ENCODE data around the gene NCK1. TPM values are rescaled to one million over a fixed set of nuclear protein-coding genes. Genes with fewer than 3 reads are reported as not detected.

Gene NCK1
- total and polyA plus RNA-seq, 2 experiments from 2014 or later: 28.4 to 28.7 TPM

DNA sequence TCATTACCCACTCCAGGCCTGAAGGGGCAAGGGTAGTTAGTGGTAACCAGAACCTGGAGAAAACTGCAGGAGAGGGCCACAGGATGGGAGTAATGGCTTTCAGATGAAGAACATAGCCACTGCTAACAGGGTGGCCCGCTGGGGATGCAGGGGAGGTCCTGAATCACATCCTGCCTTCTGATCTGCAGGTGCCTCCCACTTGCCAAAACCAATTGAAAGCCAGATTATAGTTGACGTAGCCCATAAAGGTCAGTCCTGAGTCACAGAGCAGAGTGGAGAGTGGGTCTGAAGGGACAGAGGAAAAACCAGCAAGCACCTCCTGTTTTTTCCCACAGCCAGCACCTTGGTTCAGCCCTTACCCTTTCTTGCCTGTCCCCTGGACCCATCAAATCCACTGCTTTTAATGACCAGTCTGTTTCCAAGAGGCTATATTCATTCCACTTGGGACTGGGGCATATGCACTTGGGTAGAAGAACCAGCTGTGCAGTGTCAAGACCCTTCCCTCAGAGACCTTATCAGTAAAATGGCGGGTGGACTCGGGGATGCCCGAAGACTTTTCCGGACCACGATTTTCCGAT, 43.7 kb upstream of the NCK1 start:
- Histone ChIP-seq H3K4me3 (peak overlapping the region; percentile 90), H3K27ac (ENCODE audit: low read depth) (no peak overlapping the region), H4K20me1 (replicated peaks; ENCODE audit: insufficient read depth) (peaks cover 16% of the 10 kb centered on the region; the same call in 1 of the 2 replicates), H3K4me2 (peak overlapping the region; percentile 86), H3K79me2 (replicated peaks; ENCODE audit: insufficient read depth) (peaks cover 23% of the 10 kb centered on the region), H3K27me3 (ENCODE audit: insufficient read depth) (peaks cover 26% of the 10 kb centered on the region), H2AFZ (peak overlapping the region; percentile 99), H3K9me2 (ENCODE audit: insufficient read depth) (no peaks in the 10 kb centered on the region), H3K4me1 (ENCODE audit: insufficient read depth) (peaks cover 7% of the 10 kb centered on the region), H3F3A (replicated peaks; ENCODE audit: low read depth) (0 out of 2 replicates have a peak, but pooled peaks cover 4% of the 10 kb centered on the region), H3K36me3 (ENCODE audit: insufficient read depth) (no peaks in the 10 kb centered on the region)
- ATAC-seq (peak; percentile 30), DNase-seq (ENCODE audit: low spot score) (peak; percentile 66)
- Mint-ChIP-seq H3K27ac (no peak overlapping the region), H3K4me3 (peak overlapping the region; percentile 89), H3K36me3 (ENCODE audit: low read depth) (peaks cover 10% of the 10 kb centered on the region), H3K9me3 (peaks cover 10% of the 10 kb centered on the region), H3K4me1 (peaks cover 18% of the 10 kb centered on the region), H3K27me3 (ENCODE audit: insufficient read depth, low read depth, poor library complexity) (peaks cover 29% of the 10 kb centered on the region)
- TF ChIP-seq, protein P1, sequence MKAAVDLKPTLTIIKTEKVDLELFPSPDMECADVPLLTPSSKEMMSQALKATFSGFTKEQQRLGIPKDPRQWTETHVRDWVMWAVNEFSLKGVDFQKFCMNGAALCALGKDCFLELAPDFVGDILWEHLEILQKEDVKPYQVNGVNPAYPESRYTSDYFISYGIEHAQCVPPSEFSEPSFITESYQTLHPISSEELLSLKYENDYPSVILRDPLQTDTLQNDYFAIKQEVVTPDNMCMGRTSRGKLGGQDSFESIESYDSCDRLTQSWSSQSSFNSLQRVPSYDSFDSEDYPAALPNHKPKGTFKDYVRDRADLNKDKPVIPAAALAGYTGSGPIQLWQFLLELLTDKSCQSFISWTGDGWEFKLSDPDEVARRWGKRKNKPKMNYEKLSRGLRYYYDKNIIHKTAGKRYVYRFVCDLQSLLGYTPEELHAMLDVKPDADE (IDR thresholded peaks at IDR 0.05): no peak
- TF ChIP-seq, protein P2, sequence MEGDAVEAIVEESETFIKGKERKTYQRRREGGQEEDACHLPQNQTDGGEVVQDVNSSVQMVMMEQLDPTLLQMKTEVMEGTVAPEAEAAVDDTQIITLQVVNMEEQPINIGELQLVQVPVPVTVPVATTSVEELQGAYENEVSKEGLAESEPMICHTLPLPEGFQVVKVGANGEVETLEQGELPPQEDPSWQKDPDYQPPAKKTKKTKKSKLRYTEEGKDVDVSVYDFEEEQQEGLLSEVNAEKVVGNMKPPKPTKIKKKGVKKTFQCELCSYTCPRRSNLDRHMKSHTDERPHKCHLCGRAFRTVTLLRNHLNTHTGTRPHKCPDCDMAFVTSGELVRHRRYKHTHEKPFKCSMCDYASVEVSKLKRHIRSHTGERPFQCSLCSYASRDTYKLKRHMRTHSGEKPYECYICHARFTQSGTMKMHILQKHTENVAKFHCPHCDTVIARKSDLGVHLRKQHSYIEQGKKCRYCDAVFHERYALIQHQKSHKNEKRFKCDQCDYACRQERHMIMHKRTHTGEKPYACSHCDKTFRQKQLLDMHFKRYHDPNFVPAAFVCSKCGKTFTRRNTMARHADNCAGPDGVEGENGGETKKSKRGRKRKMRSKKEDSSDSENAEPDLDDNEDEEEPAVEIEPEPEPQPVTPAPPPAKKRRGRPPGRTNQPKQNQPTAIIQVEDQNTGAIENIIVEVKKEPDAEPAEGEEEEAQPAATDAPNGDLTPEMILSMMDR (conservative IDR thresholded peaks at IDR 0.05; ENCODE audit: low read depth in 2 of 2): peak; percentile 20 to 49; a peak in 2 of 4 replicates
- no peak for TF ChIP-seq EZH2phosphoT487 (IDR thresholded peaks at IDR 0.05; ENCODE audit: unreplicated experiment)

DNA sequence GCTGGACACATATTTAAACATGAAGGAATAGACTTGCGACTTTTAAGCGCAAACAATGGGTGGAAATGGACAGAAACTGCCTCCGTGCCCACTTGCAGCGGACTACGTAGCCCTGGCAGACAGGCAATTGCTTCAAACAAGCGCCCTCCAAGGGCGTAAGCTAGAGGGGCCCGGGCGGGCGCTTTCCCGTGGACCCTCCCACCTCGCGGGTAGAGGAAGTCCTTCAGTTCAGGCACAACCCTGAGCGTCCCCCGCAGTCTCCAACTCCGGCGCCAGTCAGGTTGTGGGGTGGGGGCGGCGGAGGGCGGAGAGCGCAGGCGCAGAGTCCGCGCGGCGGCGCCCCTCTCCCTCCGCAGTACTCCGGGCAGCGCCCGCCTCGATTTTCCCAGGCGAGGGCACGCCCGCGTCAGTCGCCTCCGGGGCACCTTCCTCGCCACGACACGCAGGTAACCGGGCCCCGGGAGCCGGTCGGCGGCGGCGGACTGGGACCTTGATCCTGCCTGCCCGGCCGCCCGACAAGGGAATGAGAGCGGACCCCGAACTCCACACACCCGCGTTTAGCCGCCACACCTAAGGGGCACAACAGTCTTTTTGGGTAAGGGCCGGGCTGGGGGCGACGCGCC, 43.1 kb upstream of the NCK1 start, which contains the start of gene SLC35G2:
SLC35G2 (plus strand) TSS at position 358 of the 623 bp plus-strand sequence. CDS start 35,335 bp downstream, outside the sequence.
- peak; percentile 86 for DNase-seq (ENCODE audit: low spot score)
- peaks cover 29% of the 10 kb centered on the region for H3K79me2 ChIP-seq (replicated peaks; ENCODE audit: insufficient read depth)
- Mint-ChIP-seq H3K4me3 (peak within 1 kb of the TSS; percentile 89), H3K27ac (no peak within 1 kb of the TSS; the same call in 1 of the 2 replicates), H3K9me3 (peaks cover 14% of the 10 kb centered on the region), H3K36me3 (ENCODE audit: low read depth) (peaks cover 13% of the 10 kb centered on the region), H3K27me3 (ENCODE audit: insufficient read depth, low read depth, poor library complexity) (peaks cover 29% of the 10 kb centered on the region), H3K4me1 (peaks cover 18% of the 10 kb centered on the region)
- H2AFZ ChIP-seq: peak within 1 kb of the TSS; percentile 99
- H3K9me2 ChIP-seq (ENCODE audit: insufficient read depth): no peaks in the 10 kb centered on the region
- peak within 1 kb of the TSS; percentile 90 for H3K4me3 ChIP-seq
- no peak within 1 kb of the TSS for H3K27ac ChIP-seq (ENCODE audit: low read depth)
- peaks cover 16% of the 10 kb centered on the region; the same call in 1 of the 2 replicates for H4K20me1 ChIP-seq (replicated peaks; ENCODE audit: insufficient read depth)
- H3K27me3 ChIP-seq (ENCODE audit: insufficient read depth): peaks cover 26% of the 10 kb centered on the region
- peaks cover 7% of the 10 kb centered on the region for H3K4me1 ChIP-seq (ENCODE audit: insufficient read depth)
- peak; percentile 85 for ATAC-seq
- 0 out of 2 replicates have a peak, but pooled peaks cover 4% of the 10 kb centered on the region for H3F3A ChIP-seq (replicated peaks; ENCODE audit: low read depth)
- no peaks in the 10 kb centered on the region for H3K36me3 ChIP-seq (ENCODE audit: insufficient read depth)
- peak within 1 kb of the TSS; percentile 86 for H3K4me2 ChIP-seq
- TF ChIP-seq, protein P3, sequence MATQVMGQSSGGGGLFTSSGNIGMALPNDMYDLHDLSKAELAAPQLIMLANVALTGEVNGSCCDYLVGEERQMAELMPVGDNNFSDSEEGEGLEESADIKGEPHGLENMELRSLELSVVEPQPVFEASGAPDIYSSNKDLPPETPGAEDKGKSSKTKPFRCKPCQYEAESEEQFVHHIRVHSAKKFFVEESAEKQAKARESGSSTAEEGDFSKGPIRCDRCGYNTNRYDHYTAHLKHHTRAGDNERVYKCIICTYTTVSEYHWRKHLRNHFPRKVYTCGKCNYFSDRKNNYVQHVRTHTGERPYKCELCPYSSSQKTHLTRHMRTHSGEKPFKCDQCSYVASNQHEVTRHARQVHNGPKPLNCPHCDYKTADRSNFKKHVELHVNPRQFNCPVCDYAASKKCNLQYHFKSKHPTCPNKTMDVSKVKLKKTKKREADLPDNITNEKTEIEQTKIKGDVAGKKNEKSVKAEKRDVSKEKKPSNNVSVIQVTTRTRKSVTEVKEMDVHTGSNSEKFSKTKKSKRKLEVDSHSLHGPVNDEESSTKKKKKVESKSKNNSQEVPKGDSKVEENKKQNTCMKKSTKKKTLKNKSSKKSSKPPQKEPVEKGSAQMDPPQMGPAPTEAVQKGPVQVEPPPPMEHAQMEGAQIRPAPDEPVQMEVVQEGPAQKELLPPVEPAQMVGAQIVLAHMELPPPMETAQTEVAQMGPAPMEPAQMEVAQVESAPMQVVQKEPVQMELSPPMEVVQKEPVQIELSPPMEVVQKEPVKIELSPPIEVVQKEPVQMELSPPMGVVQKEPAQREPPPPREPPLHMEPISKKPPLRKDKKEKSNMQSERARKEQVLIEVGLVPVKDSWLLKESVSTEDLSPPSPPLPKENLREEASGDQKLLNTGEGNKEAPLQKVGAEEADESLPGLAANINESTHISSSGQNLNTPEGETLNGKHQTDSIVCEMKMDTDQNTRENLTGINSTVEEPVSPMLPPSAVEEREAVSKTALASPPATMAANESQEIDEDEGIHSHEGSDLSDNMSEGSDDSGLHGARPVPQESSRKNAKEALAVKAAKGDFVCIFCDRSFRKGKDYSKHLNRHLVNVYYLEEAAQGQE (IDR thresholded peaks at IDR 0.05; ENCODE audit: unreplicated experiment): peak; percentile 14
- TF ChIP-seq POLR2AphosphoS5 (IDR thresholded peaks at IDR 0.05; ENCODE audit: low read depth): peak; percentile 58
- TF ChIP-seq EZH2 (IDR thresholded peaks at IDR 0.05; ENCODE audit: low read depth, unreplicated experiment): no peak
- no peak for TF ChIP-seq EZH2phosphoT487 (IDR thresholded peaks at IDR 0.05; ENCODE audit: unreplicated experiment)
- no peak for TF ChIP-seq JUNB (IDR thresholded peaks at IDR 0.05; ENCODE audit: unreplicated experiment)
